ENCODE results near the gene PLD6.

- TF ChIP-seq POLR2A (IDR thresholded peaks at IDR 0.05) (no peak), CTCF (IDR thresholded peaks at IDR 0.05) (no peak), POLR2AphosphoS5 (IDR thresholded peaks at IDR 0.05) (no peak), EP300 (IDR thresholded peaks at IDR 0.05) (no peak)
Observed at GRCh38 chr17:17152385-17152784, 53.7 kb downstream of the PLD6 start.

Measured in upper lobe of left lung (tissue), 4 donors.